ENCODE data around the gene OR13A1.
"Not testable (repeated sequence)": the region's sequence is repeated elsewhere in the genome, so short reads cannot be mapped to it uniquely, and the experiment has no call there.

OR13A1 gene

GRCh38 chr10:45274364-45274763, 41.0 kb downstream of the OR13A1 start:
- ChIA-PET POLR2A (no interaction called here), CTCF (no interaction called here)
- H3K9me3 ChIP-seq (ENCODE audit: control insufficient read depth, insufficient read depth, low read depth, low read length), result no peaks in the 10 kb centered on the region
- H3K4me3 ChIP-seq (ENCODE audit: low read depth, low read length), result no peak overlapping the region
- no peak overlapping the region for H3K27ac ChIP-seq (ENCODE audit: extremely low read depth, low read depth, low read length)
- no peak for TF ChIP-seq PRDM1 (tag by site-specific recombination; IDR thresholded peaks at IDR 0.05)
- H3K36me3 ChIP-seq (ENCODE audit: control insufficient read depth in 2 of 2, insufficient read depth in 1 of 2, low read length in 2 of 2), result no peaks in the 10 kb centered on the region
- H3K4me1 ChIP-seq (ENCODE audit: control insufficient read depth, insufficient read depth, low read length), result no peaks in the 10 kb centered on the region

- H3K4me1 ChIP-seq (ENCODE audit: control insufficient read depth, insufficient read depth, low read length); H3K4me3 ChIP-seq (ENCODE audit: low read depth, low read length); H3K9me3 ChIP-seq (ENCODE audit: control insufficient read depth, insufficient read depth, low read depth, low read length); H3K27ac ChIP-seq (ENCODE audit: extremely low read depth, low read depth, low read length); H3K36me3 ChIP-seq (ENCODE audit: control insufficient read depth in 2 of 2, insufficient read depth in 1 of 2, low read length in 2 of 2); POLR2A ChIA-PET: not testable (repeated sequence)
- CTCF ChIA-PET, result interaction anchor here (1.8 kb wide), 1 partner anchor 57 kb away, joined by 4 read pairs; no protein-coding TSS in a partner anchor
These were observed 47.6 kb downstream of the OR13A1 start for GRCh38 chr10:45267777-45268176.

GRCh38 chr10:45265996-45266395, 49.4 kb downstream of the OR13A1 start:
- no peak overlapping the region for H3K27ac ChIP-seq (ENCODE audit: extremely low read depth, low read depth, low read length)
- H3K36me3 ChIP-seq (ENCODE audit: control insufficient read depth in 2 of 2, insufficient read depth in 1 of 2, low read length in 2 of 2), result no peaks in the 10 kb centered on the region
- no peaks in the 10 kb centered on the region for H3K4me1 ChIP-seq (ENCODE audit: control insufficient read depth, insufficient read depth, low read length)
- H3K4me3 ChIP-seq (ENCODE audit: low read depth, low read length), result no peak overlapping the region
- TF ChIP-seq ZNF610 (tag by site-specific recombination; IDR thresholded peaks at IDR 0.05; ENCODE audit: borderline replicate concordance), result no peak
- TF ChIP-seq ZNF600 (tag by site-specific recombination; IDR thresholded peaks at IDR 0.05), result no peak
- TF ChIP-seq GFI1B (tag by site-specific recombination; IDR thresholded peaks at IDR 0.05), result no peak
- no peak for TF ChIP-seq ZNF426 (tag by site-specific recombination; IDR thresholded peaks at IDR 0.05)
- TF ChIP-seq ZNF280D (tag by site-specific recombination; IDR thresholded peaks at IDR 0.05), result no peak
- TF ChIP-seq KLF9 (tag by site-specific recombination; IDR thresholded peaks at IDR 0.05; ENCODE audit: low read depth), result no peak
- no peak for TF ChIP-seq MEIS1 (CRISPR knock-in tag; IDR thresholded peaks at IDR 0.05; ENCODE audit: borderline replicate concordance)
- TF ChIP-seq ZNF747 (tag by site-specific recombination; IDR thresholded peaks at IDR 0.05), result no peak
- CTCF ChIA-PET, result interaction anchor here (0.6 to 1.8 kb wide), 4 partner anchors 15 to 553 kb away, joined by 3 to 4 read pairs (median 4); no protein-coding TSS in a partner anchor
- no peaks in the 10 kb centered on the region for H3K9me3 ChIP-seq (ENCODE audit: control insufficient read depth, insufficient read depth, low read depth, low read length)
- POLR2A ChIA-PET, result no interaction called here

- ChIA-PET CTCF (interaction anchor here (0.6 to 1.8 kb wide), 2 partner anchors 12 to 439 kb away, joined by 3 to 5 read pairs; no protein-coding TSS in a partner anchor), POLR2A (no interaction called here)
- H3K4me3 ChIP-seq (ENCODE audit: low read depth, low read length), result no peak overlapping the region
- H3K4me1 ChIP-seq (ENCODE audit: control insufficient read depth, insufficient read depth, low read length), result no peaks in the 10 kb centered on the region
- no peak overlapping the region for H3K27ac ChIP-seq (ENCODE audit: extremely low read depth, low read depth, low read length)
- no peaks in the 10 kb centered on the region for H3K9me3 ChIP-seq (ENCODE audit: control insufficient read depth, insufficient read depth, low read depth, low read length)
- H3K36me3 ChIP-seq (ENCODE audit: control insufficient read depth in 2 of 2, insufficient read depth in 1 of 2, low read length in 2 of 2), result no peaks in the 10 kb centered on the region
- TF ChIP-seq ZNF274 (IDR thresholded peaks at IDR 0.05; ENCODE audit: low read length) (no peak), ZNF274 (tag by site-specific recombination; IDR thresholded peaks at IDR 0.05; ENCODE audit: borderline replicate concordance) (no peak), ZNF560 (tag by site-specific recombination; IDR thresholded peaks at IDR 0.05; ENCODE audit: borderline replicate concordance) (no peak), ZNF645 (tag by site-specific recombination; IDR thresholded peaks at IDR 0.05) (no peak), ZNF677 (tag by site-specific recombination; IDR thresholded peaks at IDR 0.05) (no peak)
These were observed 53.5 kb downstream of the OR13A1 start for GRCh38 chr10:45261946-45262345.
